AG09319 (cell line): Measurements from ENCODE around the gene SLC23A1.

Experiments
- DNase-seq: peaks from one replicate; pipeline ENCODE4 v3.0.0-alpha.2; 2010; ENCODE audit warnings: low read depth; ENCODE audit errors: extremely low read depth
- TF ChIP-seq, protein P1 (sequence below): IDR thresholded peaks from 2 replicates; pipeline ENCODE4 v1.5.1; 2011; ENCODE audit warnings: low read depth, mild to moderate bottlenecking, inconsistent platforms, low read length, moderate library complexity

The SLC23A1 gene

DNA sequence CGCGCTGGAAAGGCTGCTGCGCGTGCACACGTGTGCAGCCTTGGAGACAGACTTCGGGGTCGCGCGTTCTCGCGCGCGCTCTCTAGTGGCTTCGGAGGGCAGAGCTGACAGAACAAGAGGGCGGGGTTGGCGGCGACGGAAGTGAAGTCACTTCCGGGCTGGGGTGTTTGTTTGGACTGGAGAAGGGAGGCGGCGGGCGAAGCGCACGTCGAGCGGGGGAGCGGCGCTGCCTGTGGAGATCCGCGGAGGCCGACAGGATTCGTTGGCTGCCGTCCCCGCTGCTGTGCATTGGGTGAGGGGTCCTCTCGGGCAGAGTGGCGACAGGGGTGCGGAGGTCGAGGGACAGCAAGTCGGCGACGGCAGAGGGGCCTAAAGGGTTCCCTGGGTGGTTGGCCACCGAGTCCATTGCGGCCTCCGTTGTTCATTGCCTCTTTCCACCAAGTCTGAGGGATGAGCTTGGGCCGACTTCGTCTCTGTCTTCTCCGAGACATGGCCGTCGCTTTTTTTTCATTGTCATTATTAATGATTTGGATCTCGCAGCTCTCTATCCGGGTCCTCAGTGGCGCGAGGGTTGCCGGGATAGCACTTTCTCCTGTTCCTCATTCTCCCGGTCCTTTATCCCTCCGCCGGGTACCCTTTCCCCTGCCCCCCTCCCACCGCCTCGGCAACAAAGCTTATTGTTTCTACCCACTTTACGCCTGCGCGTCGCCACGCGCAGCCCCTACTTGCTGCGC is 41.2 kb downstream of the SLC23A1 start, which contains the start of gene PAIP2:
PAIP2 (plus strand) TSS at position 166 of the 734 bp plus-strand sequence. CDS start 21,931 bp downstream, outside the sequence.
- TF ChIP-seq, protein P1, sequence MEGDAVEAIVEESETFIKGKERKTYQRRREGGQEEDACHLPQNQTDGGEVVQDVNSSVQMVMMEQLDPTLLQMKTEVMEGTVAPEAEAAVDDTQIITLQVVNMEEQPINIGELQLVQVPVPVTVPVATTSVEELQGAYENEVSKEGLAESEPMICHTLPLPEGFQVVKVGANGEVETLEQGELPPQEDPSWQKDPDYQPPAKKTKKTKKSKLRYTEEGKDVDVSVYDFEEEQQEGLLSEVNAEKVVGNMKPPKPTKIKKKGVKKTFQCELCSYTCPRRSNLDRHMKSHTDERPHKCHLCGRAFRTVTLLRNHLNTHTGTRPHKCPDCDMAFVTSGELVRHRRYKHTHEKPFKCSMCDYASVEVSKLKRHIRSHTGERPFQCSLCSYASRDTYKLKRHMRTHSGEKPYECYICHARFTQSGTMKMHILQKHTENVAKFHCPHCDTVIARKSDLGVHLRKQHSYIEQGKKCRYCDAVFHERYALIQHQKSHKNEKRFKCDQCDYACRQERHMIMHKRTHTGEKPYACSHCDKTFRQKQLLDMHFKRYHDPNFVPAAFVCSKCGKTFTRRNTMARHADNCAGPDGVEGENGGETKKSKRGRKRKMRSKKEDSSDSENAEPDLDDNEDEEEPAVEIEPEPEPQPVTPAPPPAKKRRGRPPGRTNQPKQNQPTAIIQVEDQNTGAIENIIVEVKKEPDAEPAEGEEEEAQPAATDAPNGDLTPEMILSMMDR, result peak; percentile 84
- peak; percentile 93 for DNase-seq

DNA sequence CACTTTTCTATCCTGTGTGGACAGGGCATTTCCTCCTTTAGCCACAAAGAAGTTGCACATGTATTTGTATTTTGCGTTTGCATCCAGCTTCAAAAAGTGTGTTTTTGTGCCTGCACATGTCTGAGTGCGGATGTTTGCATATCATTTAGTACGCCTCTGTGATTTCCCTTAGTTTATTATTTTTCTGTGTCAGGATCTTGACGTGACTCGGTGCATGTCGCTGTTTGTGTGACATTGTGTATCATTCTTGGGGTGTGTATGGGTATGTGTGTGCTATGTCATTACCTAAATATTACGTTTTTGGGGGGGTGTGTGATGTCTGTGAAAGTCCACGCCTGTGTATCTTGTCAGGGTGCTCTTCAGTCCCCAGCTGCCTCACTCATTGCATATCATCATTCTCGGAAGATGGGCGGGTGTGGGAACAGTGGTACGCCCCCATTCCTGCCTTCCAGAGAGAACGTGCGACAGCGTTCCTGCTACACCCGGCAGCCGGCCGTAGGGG is 41.9 kb downstream of the SLC23A1 start:
- no peak for DNase-seq
- TF ChIP-seq, protein P1, result no peak

DNA sequence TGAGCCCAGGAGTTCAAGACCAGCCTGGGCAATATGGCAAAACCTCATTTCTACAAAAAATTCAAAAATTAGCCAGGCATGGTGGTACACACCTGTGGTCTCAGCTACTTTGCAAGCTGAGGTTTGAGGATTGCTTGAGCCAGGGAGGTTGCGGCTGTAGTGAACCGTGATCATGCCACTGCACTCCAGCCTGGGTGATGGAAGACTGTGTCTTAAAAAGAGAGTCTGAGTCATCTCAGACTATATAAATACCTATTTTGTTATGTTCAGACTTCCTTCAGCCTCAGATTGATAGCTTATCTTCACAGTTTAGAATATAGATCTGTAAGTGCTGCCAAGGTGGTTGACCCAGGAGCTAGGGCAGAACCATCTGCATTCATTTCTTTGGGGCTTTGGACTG is 43.0 kb downstream of the SLC23A1 start:
- no peak for DNase-seq
- TF ChIP-seq, protein P1, result no peak

DNA sequence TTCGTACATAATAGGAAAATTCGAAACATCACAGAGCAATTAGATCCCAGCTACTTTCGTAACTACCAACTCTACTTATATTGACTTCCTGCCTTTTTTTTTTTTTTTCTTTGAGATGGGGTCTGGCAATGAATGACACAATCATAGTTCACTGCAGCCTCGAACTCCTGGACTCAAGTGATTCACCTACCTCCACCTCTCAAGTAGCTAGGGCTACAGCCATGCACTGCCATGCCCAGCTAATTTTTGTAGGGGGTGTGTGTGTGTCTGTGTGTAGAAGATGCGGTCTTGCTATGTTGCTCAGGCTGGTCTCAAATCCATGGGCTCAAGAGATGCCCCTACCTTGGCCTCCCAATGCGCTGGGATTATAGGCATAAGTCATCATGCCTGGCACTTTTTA is 47.3 kb downstream of the SLC23A1 start:
- DNase-seq, result no peak
- TF ChIP-seq, protein P1, result no peak
